H9 (cell line): ENCODE measurements around the gene NKAIN1. TPM values are rescaled to one million over a fixed set of nuclear protein-coding genes. Genes with fewer than 3 reads are reported as not detected.

Experiments used
- DNase-seq: peaks from one replicate; pipeline ENCODE4 v3.0.0-alpha.2; 2017
- H2AFZ ChIP-seq: one replicate; pipeline ENCODE4 v1.6.1; 2013; ENCODE audit warnings: mild to moderate bottlenecking, low read length, control low read depth, moderate library complexity
- H2AK5ac ChIP-seq: 2 replicates; pipeline ENCODE4 v1.6.1; 2013; ENCODE audit warnings: low read length, control low read depth, mixed read lengths; ENCODE audit not compliant: insufficient read length
- H2BK120ac ChIP-seq: one replicate; pipeline ENCODE4 v1.6.1; 2013; ENCODE audit warnings: low read depth, mild to moderate bottlenecking, low read length, control low read depth, inconsistent platforms; ENCODE audit not compliant: poor library complexity, severe bottlenecking
- H2BK12ac ChIP-seq: 2 replicates; pipeline ENCODE4 v1.6.1; 2013; ENCODE audit warnings: low read length, control low read depth, mixed read lengths, low read depth; ENCODE audit not compliant: insufficient read length
- H2BK15ac ChIP-seq: 2 replicates; pipeline ENCODE4 v1.6.1; 2013; ENCODE audit warnings: low read depth, low read length, control low read depth
- H2BK20ac ChIP-seq: one replicate; pipeline ENCODE4 v1.6.1; 2013; ENCODE audit warnings: low read depth, mild to moderate bottlenecking, low read length, control low read depth, inconsistent platforms; ENCODE audit not compliant: poor library complexity, severe bottlenecking
- H2BK5ac ChIP-seq: 2 replicates; pipeline ENCODE4 v1.6.1; 2013; ENCODE audit warnings: low read length, control low read depth, mixed read lengths; ENCODE audit not compliant: insufficient read length
- H3K14ac ChIP-seq: 2 replicates; pipeline ENCODE4 v1.6.1; 2013; ENCODE audit warnings: low read length, control low read depth; ENCODE audit not compliant: insufficient read depth
- H3K18ac ChIP-seq: 2 replicates; pipeline ENCODE4 v1.6.1; 2013; ENCODE audit warnings: low read depth, mild to moderate bottlenecking, mixed read lengths, low read length, control low read depth; ENCODE audit not compliant: insufficient read length
- H3K23ac ChIP-seq: 2 replicates; pipeline ENCODE4 v1.6.1; 2013; ENCODE audit warnings: low read length, control low read depth, mixed read lengths, low read depth; ENCODE audit not compliant: insufficient read length
- H3K23me2 ChIP-seq: 2 replicates; pipeline ENCODE4 v1.6.1; 2013; ENCODE audit warnings: low read depth, mild to moderate bottlenecking, mixed read lengths, low read length, control low read depth; ENCODE audit not compliant: insufficient read length, poor library complexity, severe bottlenecking
- H3K27ac ChIP-seq: 2 replicates; pipeline ENCODE4 v1.5.1; 2013; ENCODE audit warnings: low read length, control low read depth, mixed read lengths, low read depth; ENCODE audit not compliant: insufficient read length
- H3K27me3 ChIP-seq: 2 replicates; pipeline ENCODE4 v1.6.1; 2013; ENCODE audit warnings: low read length, control low read depth, inconsistent platforms; ENCODE audit not compliant: insufficient read depth
- H3K4ac ChIP-seq: 2 replicates; pipeline ENCODE4 v1.6.1; 2013; ENCODE audit warnings: low read depth, mild to moderate bottlenecking, control low read depth, inconsistent platforms, low read length, moderate library complexity
- H3K4me1 ChIP-seq: 2 replicates; pipeline ENCODE4 v1.6.1; 2013; ENCODE audit warnings: low read length, control low read depth, inconsistent platforms; ENCODE audit not compliant: insufficient read depth
- H3K4me2 ChIP-seq: 2 replicates; pipeline ENCODE4 v1.6.1; 2013; ENCODE audit warnings: low read length, control low read depth, mixed read lengths; ENCODE audit not compliant: insufficient read length, insufficient read depth
- H3K56ac ChIP-seq: 2 replicates; pipeline ENCODE4 v1.6.1; 2013; ENCODE audit warnings: low read depth, mild to moderate bottlenecking, mixed read lengths, low read length, control low read depth; ENCODE audit not compliant: insufficient read length
- H3K79me1 ChIP-seq: 2 replicates; pipeline ENCODE4 v1.6.1; 2013; ENCODE audit warnings: low read depth, mild to moderate bottlenecking, moderate library complexity, low read length, control low read depth, inconsistent platforms; ENCODE audit not compliant: insufficient read depth, poor library complexity, severe bottlenecking
- H3K79me2 ChIP-seq: 2 replicates; pipeline ENCODE4 v1.6.1; 2013; ENCODE audit warnings: low read length, control low read depth, inconsistent platforms; ENCODE audit not compliant: insufficient read depth
- H3K9ac ChIP-seq: 2 replicates; pipeline ENCODE4 v1.6.1; 2013; ENCODE audit warnings: low read length, control low read depth, mixed read lengths; ENCODE audit not compliant: insufficient read length; ENCODE audit errors: extremely low read depth
- H3K9me3 ChIP-seq: one replicate; pipeline ENCODE4 v1.6.1; 2013; ENCODE audit warnings: low read depth, low read length, inconsistent platforms; ENCODE audit not compliant: control insufficient read depth
- H3T11ph ChIP-seq: one replicate; pipeline ENCODE4 v1.6.1; 2013; ENCODE audit warnings: mild to moderate bottlenecking, low read length, control low read depth, inconsistent platforms
- H4K20me1 ChIP-seq: one replicate; pipeline ENCODE4 v1.6.1; 2013; ENCODE audit not compliant: control insufficient read depth, insufficient read length, insufficient read depth
- H4K5ac ChIP-seq: 2 replicates; pipeline ENCODE4 v1.6.1; 2013; ENCODE audit warnings: low read depth, mild to moderate bottlenecking, mixed read lengths, low read length, control low read depth; ENCODE audit not compliant: insufficient read length
- H4K8ac ChIP-seq: replicated peaks from 2 replicates; pipeline ENCODE4 v1.6.1; 2013; ENCODE audit warnings: low read length, control low read depth, mixed read lengths, low read depth; ENCODE audit not compliant: insufficient read length
- H4K91ac ChIP-seq: 2 replicates; pipeline ENCODE4 v1.6.1; 2013; ENCODE audit warnings: low read depth, mild to moderate bottlenecking, moderate library complexity, mixed read lengths, low read length, control low read depth; ENCODE audit not compliant: insufficient read length
- H3K27ac Mint-ChIP-seq, 3 experiments: 2 replicates in 2 of 3; 3 replicates in 1 of 3; pipeline ENCODE4 v1.8.0; 2020 to 2021; ENCODE audit warnings: mixed read lengths in 3 of 3, mild to moderate bottlenecking in 1 of 3, moderate library complexity in 1 of 3
- H3K27me3 Mint-ChIP-seq: 2 replicates; pipeline ENCODE4 v1.8.0; 2021; ENCODE audit warnings: low read depth, mild to moderate bottlenecking, moderate library complexity, mixed read lengths
- H3K36me3 Mint-ChIP-seq, 3 experiments: 2 replicates in 2 of 3; 3 replicates in 1 of 3; pipeline ENCODE4 v1.8.0; 2020 to 2021; ENCODE audit warnings: low read depth in 3 of 3, mixed read lengths in 3 of 3; ENCODE audit not compliant: insufficient read depth in 1 of 3
- H3K4me1 Mint-ChIP-seq, 2 experiments: 2 replicates each; pipeline ENCODE4 v1.8.0; 2020; ENCODE audit warnings: mixed read lengths in 2 of 2
- H3K4me3 Mint-ChIP-seq, 2 experiments: 2 replicates in 1 of 2; 3 replicates in 1 of 2; pipeline ENCODE4 v1.8.0; 2020 to 2021; ENCODE audit warnings: mild to moderate bottlenecking in 2 of 2, mixed read lengths in 2 of 2, moderate library complexity in 1 of 2
- H3K9me3 Mint-ChIP-seq, 2 experiments: 2 replicates in 1 of 2; 3 replicates in 1 of 2; pipeline ENCODE4 v1.8.0; 2020; ENCODE audit warnings: mild to moderate bottlenecking in 2 of 2, mixed read lengths in 2 of 2, moderate library complexity in 1 of 2
- WGBS: extraction: QIAGEN DNeasy Blood & Tissue Kit; methylation state at CpG from one replicate; pipeline ENCODE4 v1.1.7; 2013; ENCODE audit warnings: missing lambda C conversion rate, low lambda C conversion rate, mixed read lengths; ENCODE audit not compliant: insufficient read length; ENCODE audit errors: extremely low coverage; 5-methylcytosine and 5-hydroxymethylcytosine counted together
- total RNA-seq: library from RNA; stranded (reverse); gene quantifications from 2 replicates; pipeline ENCODE4 v1.2.1, GENCODE V29; 2021
- TF ChIP-seq, protein P1 (sequence below): fragments of 200-600 bp; sonication (generic); conservative IDR thresholded peaks from 3 replicates; pipeline ENCODE4 v1.8.0; 2021; ENCODE audit warnings: antibody characterized with exemption, mild to moderate bottlenecking

The NKAIN1 gene
- total RNA-seq, 1 experiment from 2014 or later = 25.6 TPM

GRCh38 chr1:31259746-31260145 lies 20.1 kb upstream of the NKAIN1 start:
- Histone ChIP-seq H2BK5ac (no peak overlapping the region), H3K9me3 (no peaks in the 10 kb centered on the region), H3K4me1 (no peaks in the 10 kb centered on the region), H3K23me2 (no peaks in the 10 kb centered on the region), H3K79me2 (no peaks in the 10 kb centered on the region), H2AK5ac (no peak overlapping the region), H4K20me1 (no peaks in the 10 kb centered on the region), H4K5ac (no peak overlapping the region), H2BK20ac (no peak overlapping the region), H2BK15ac (no peak overlapping the region), H2BK120ac (no peak overlapping the region), H3K27me3 (no peaks in the 10 kb centered on the region), H3K14ac (no peak overlapping the region), H3K27ac (no peak overlapping the region), H3T11ph (no peak overlapping the region), H4K8ac (no peak overlapping the region), H3K4ac (no peak overlapping the region), H3K18ac (no peak overlapping the region), H3K23ac (no peak overlapping the region), H3K4me2 (no peak overlapping the region), H3K56ac (no peak overlapping the region), H3K79me1 (no peaks in the 10 kb centered on the region), H3K9ac (no peak overlapping the region), H2BK12ac (no peak overlapping the region), H4K91ac (no peak overlapping the region), H2AFZ (no peak overlapping the region)
- H3K27ac Mint-ChIP-seq = no peak overlapping the region
- no peaks in the 10 kb centered on the region for H3K9me3 Mint-ChIP-seq
- peaks cover 0 to 5% of the 10 kb centered on the region in 2 experiments; a peak in 2 of 4 replicates for H3K4me1 Mint-ChIP-seq
- TF ChIP-seq, protein P1, sequence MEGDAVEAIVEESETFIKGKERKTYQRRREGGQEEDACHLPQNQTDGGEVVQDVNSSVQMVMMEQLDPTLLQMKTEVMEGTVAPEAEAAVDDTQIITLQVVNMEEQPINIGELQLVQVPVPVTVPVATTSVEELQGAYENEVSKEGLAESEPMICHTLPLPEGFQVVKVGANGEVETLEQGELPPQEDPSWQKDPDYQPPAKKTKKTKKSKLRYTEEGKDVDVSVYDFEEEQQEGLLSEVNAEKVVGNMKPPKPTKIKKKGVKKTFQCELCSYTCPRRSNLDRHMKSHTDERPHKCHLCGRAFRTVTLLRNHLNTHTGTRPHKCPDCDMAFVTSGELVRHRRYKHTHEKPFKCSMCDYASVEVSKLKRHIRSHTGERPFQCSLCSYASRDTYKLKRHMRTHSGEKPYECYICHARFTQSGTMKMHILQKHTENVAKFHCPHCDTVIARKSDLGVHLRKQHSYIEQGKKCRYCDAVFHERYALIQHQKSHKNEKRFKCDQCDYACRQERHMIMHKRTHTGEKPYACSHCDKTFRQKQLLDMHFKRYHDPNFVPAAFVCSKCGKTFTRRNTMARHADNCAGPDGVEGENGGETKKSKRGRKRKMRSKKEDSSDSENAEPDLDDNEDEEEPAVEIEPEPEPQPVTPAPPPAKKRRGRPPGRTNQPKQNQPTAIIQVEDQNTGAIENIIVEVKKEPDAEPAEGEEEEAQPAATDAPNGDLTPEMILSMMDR = no peak
- no peak for DNase-seq
- WGBS = no CpG with 5 or more reads among the region's 3 CpGs
- peaks cover 26 to 72% (median 53%) of the 10 kb centered on the region in 3 experiments for H3K36me3 Mint-ChIP-seq
- no peaks in the 10 kb centered on the region for H3K27me3 Mint-ChIP-seq
- H3K4me3 Mint-ChIP-seq = no peak overlapping the region
